Chondrocyte (in vitro differentiated cells): ENCODE results near the gene PCDHA10. TPM values are rescaled to one million over a fixed set of nuclear protein-coding genes. Genes with fewer than 3 reads are reported as not detected.
"Not testable (repeated sequence)": the region's sequence is repeated elsewhere in the genome, so short reads cannot be mapped to it uniquely, and the experiment has no call there.

Experiments used
- DNase-seq: peaks from one replicate; pipeline ENCODE4 v3.0.0; 2021; ENCODE audit warnings: mixed read lengths, low spot score
- H3K27ac Mint-ChIP-seq: one replicate; pipeline ENCODE4 v1.8.0; 2021; ENCODE audit warnings: mild to moderate bottlenecking, moderate library complexity, mixed read lengths; ENCODE audit not compliant: unreplicated experiment
- H3K27me3 Mint-ChIP-seq: 2 replicates; pipeline ENCODE4 v1.8.0; 2021; ENCODE audit warnings: low read depth, mixed read lengths
- H3K36me3 Mint-ChIP-seq: 2 replicates; pipeline ENCODE4 v1.8.0; 2021; ENCODE audit warnings: low read depth, mixed read lengths
- H3K4me1 Mint-ChIP-seq: 2 replicates; pipeline ENCODE4 v1.8.0; 2021; ENCODE audit warnings: low read depth, mild to moderate bottlenecking, mixed read lengths
- H3K4me3 Mint-ChIP-seq: one replicate; pipeline ENCODE4 v1.8.0; 2021; ENCODE audit warnings: mild to moderate bottlenecking, moderate library complexity, mixed read lengths; ENCODE audit not compliant: unreplicated experiment
- H3K9me3 Mint-ChIP-seq: 2 replicates; pipeline ENCODE4 v1.8.0; 2021; ENCODE audit warnings: low read depth, mixed read lengths
- CTCF ChIP-seq: fragments of 200-600 bp; sonication (generic); IDR thresholded peaks from 2 replicates; pipeline ENCODE4 v1.5.0; 2021; ENCODE audit warnings: antibody characterized with exemption, mild to moderate bottlenecking, moderate library complexity
- total RNA-seq: library from RNA; stranded (reverse); gene quantifications from 3 replicates; pipeline ENCODE4 v1.2.1, GENCODE V29; 2021

PCDHA10 gene
- total RNA-seq, 1 donor from 2014 or later: 20.5 TPM

- Mint-ChIP-seq H3K27me3 (no peaks in the 10 kb centered on the region), H3K36me3 (peaks cover 9% of the 10 kb centered on the region), H3K4me1 (no peaks in the 10 kb centered on the region), H3K4me3 (no peak within 1 kb of the TSS), H3K27ac (no peak within 1 kb of the TSS), H3K9me3 (peaks cover 10% of the 10 kb centered on the region)
- peak; percentile 15 for TF ChIP-seq CTCF
- DNase-seq: no peak
Measured at GRCh38 chr5:140840978-140841962, 14.4 kb upstream of the PCDHA10 start, which contains the start of gene PCDHA8. PCDHA8 (plus strand) TSS chr5:140841187; CDS start chr5:140841322, 135 bp downstream.

DNA sequence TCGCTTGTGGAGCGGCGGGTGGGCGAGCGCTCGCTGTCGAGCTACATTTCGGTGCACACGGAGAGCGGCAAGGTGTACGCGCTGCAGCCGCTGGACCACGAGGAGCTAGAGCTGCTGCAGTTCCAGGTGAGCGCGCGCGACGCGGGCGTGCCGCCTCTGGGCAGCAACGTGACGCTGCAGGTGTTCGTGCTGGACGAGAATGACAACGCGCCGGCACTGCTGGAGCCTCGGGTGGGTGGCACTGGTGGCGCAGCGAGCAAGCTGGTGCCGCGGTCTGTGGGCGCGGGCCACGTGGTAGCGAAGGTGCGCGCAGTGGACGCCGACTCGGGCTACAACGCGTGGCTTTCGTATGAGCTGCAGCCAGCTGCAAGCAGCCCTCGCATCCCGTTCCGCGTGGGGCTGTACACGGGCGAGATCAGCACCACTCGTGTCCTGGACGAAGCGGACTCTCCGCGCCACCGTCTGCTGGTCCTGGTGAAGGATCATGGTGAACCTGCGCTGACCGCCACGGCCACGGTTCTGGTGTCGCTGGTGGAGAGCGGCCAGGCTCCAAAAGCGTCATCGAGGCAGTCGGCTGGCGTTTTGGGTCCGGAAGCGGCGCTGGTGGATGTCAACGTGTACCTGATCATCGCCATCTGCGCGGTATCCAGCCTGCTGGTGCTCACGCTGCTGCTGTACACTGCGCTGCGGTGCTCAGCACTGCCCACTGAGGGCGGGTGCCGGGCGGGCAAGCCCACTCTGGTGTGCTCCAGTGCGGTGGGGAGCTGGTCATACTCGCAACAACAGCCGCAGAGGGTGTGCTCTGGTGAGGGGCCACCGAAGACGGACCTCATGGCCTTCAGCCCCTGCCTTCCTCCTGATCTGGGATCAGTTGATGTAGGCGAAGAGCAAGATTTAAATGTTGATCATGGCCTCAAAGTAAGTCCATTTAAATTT, 12.6 kb upstream of the PCDHA10 start:
- peaks cover 17% of the 10 kb centered on the region for H3K9me3 Mint-ChIP-seq
- TF ChIP-seq CTCF: no peak
- H3K4me3 Mint-ChIP-seq: no peak overlapping the region
- H3K27me3 Mint-ChIP-seq: no peaks in the 10 kb centered on the region
- peaks cover 11% of the 10 kb centered on the region for H3K36me3 Mint-ChIP-seq
- DNase-seq: no peak
- H3K4me1 Mint-ChIP-seq: no peaks in the 10 kb centered on the region
- H3K27ac Mint-ChIP-seq: no peak overlapping the region

- not testable (repeated sequence) for H3K27ac Mint-ChIP-seq, H3K4me1 Mint-ChIP-seq, H3K36me3 Mint-ChIP-seq, H3K9me3 Mint-ChIP-seq, H3K27me3 Mint-ChIP-seq, DNase-seq
- H3K4me3 Mint-ChIP-seq: peak within 1 kb of the TSS; percentile 52
Measured at GRCh38 chr5:140848139-140849102, 7.3 kb upstream of the PCDHA10 start, which contains the start of gene PCDHA9. PCDHA9 (plus strand) TSS chr5:140848382; CDS start chr5:140848496, 114 bp downstream.

DNA sequence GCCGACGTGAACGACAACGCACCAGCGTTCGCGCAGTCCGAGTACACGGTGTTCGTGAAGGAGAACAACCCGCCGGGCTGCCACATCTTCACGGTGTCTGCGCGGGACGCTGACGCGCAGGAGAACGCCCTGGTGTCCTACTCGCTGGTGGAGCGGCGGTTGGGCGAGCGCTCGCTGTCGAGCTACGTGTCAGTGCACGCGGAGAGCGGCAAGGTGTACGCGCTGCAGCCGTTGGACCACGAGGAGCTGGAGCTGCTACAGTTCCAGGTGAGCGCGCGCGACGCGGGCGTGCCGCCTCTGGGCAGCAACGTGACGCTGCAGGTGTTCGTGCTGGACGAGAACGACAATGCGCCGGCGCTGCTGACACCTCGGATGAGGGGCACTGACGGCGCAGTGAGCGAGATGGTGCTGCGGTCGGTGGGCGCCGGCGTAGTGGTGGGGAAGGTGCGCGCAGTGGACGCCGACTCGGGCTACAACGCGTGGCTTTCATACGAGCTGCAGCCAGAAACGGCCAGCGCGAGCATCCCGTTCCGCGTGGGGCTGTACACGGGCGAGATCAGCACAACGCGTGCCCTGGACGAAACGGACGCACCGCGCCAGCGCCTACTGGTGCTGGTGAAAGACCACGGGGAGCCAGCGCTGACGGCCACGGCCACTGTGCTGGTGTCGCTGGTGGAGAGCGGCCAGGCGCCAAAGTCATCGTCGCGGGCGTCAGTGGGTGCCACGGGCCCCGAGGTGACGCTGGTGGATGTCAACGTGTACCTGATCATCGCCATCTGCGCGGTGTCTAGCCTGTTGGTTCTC, 5.7 kb upstream of the PCDHA10 start:
- H3K4me1 Mint-ChIP-seq, H3K4me3 Mint-ChIP-seq, H3K9me3 Mint-ChIP-seq, DNase-seq, H3K27ac Mint-ChIP-seq, H3K36me3 Mint-ChIP-seq, H3K27me3 Mint-ChIP-seq: not testable (repeated sequence)

DNA sequence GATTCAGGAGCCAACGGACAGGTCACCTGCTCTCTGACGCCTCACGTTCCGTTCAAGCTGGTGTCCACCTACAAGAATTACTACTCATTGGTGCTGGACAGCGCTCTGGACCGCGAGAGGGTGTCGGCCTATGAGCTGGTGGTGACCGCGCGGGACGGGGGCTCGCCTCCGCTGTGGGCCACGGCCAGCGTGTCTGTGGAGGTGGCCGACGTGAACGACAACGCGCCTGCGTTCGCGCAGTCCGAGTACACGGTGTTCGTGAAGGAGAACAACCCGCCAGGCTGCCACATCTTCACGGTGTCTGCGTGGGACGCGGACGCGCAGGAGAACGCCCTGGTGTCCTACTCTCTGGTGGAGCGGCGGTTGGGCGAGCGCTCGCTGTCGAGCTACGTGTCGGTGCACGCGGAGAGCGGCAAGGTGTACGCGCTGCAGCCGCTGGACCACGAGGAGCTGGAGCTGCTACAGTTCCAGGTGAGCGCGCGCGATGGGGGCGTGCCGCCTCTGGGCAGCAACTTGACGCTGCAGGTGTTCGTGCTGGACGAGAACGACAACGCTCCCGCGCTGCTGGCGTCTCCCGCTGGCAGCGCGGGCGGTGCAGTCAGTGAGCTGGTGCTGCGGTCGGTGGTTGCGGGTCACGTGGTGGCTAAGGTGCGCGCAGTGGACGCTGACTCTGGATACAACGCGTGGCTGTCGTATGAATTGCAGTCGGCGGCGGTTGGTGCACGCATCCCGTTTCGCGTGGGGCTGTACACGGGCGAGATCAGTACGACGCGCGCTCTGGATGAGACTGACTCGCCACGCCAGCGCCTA, 1.7 kb downstream of the PCDHA10 start:
- H3K36me3 Mint-ChIP-seq: peaks cover 26% of the 10 kb centered on the region
- DNase-seq: peak; percentile 92
- H3K4me1 Mint-ChIP-seq: peaks cover 8% of the 10 kb centered on the region
- H3K27ac Mint-ChIP-seq: no peak overlapping the region
- no peak overlapping the region for H3K4me3 Mint-ChIP-seq
- H3K9me3 Mint-ChIP-seq: peaks cover 15% of the 10 kb centered on the region
- H3K27me3 Mint-ChIP-seq: no peaks in the 10 kb centered on the region
- TF ChIP-seq CTCF: no peak
